HL-60 (cell line): ENCODE data around the gene INA.

ENCODE experiments used
- DNase-seq, 2 experiments: peaks; one replicate each; pipeline ENCODE4 v3.0.0-alpha.2; 2010 to 2020; ENCODE audit warnings: low read depth in 1 of 2, low spot score in 1 of 2
- H3K27ac ChIP-seq: fragments of 250-450 bp; sonication (Bioruptor Pico); replicated peaks from 2 replicates; pipeline ENCODE4 v1.5.1; 2020; ENCODE audit warnings: mild to moderate bottlenecking, moderate library complexity
- H3K27me3 ChIP-seq: fragments of 250-450 bp; sonication (Bioruptor Pico); 2 replicates; pipeline ENCODE4 v1.5.1; 2021; ENCODE audit warnings: mild to moderate bottlenecking, moderate library complexity; ENCODE audit not compliant: insufficient read depth, poor library complexity, severe bottlenecking
- H3K4me3 ChIP-seq: replicated peaks from 2 replicates; pipeline ENCODE4 v1.5.1; 2011; ENCODE audit warnings: mild to moderate bottlenecking, control low read depth, low read length; ENCODE audit not compliant: insufficient read depth
- CTCF ChIP-seq: IDR thresholded peaks from one replicate; pipeline ENCODE4 v1.5.1; 2011; ENCODE audit warnings: low read length, control low read depth, inconsistent platforms; ENCODE audit not compliant: insufficient read depth
- GABPA ChIP-seq: IDR thresholded peaks from 2 replicates; pipeline ENCODE4 v1.6.1; 2012; ENCODE audit warnings: low read depth
- POLR2AphosphoS5 ChIP-seq: IDR thresholded peaks from 2 replicates; pipeline ENCODE4 v1.6.1; 2012; ENCODE audit warnings: low read depth
- REST ChIP-seq: IDR thresholded peaks from 2 replicates; pipeline ENCODE4 v1.6.1; 2012; ENCODE audit warnings: low read depth; ENCODE audit not compliant: insufficient replicate concordance
- SPI1 ChIP-seq: IDR thresholded peaks from 2 replicates; pipeline ENCODE4 v1.6.1; 2012; ENCODE audit warnings: low read depth, mild to moderate bottlenecking, borderline replicate concordance

INA gene

GRCh38 chr10:103246324-103246723 is 30.6 kb upstream of the INA start:
- Histone ChIP-seq H3K27ac (no peak overlapping the region), H3K4me3 (no peak overlapping the region), H3K27me3 (no peaks in the 10 kb centered on the region)
- DNase-seq = no peak
- TF ChIP-seq REST = no peak
- TF ChIP-seq CTCF = no peak
- TF ChIP-seq POLR2AphosphoS5 = no peak
- no peak for TF ChIP-seq SPI1
- no peak for TF ChIP-seq GABPA

- TF ChIP-seq CTCF (no peak), REST (no peak), GABPA (no peak), SPI1 (no peak)
- Histone ChIP-seq H3K27ac (no peak overlapping the region), H3K27me3 (no peaks in the 10 kb centered on the region), H3K4me3 (no peak overlapping the region)
- no peak for DNase-seq
Measured at GRCh38 chr10:103254113-103254512, 22.8 kb upstream of the INA start.

GRCh38 chr10:103254538-103255325 is 22.2 kb upstream of the INA start:
- Histone ChIP-seq H3K27me3 (no peaks in the 10 kb centered on the region), H3K4me3 (no peak overlapping the region), H3K27ac (no peak overlapping the region)
- no peak for DNase-seq
- TF ChIP-seq CTCF = no peak
- TF ChIP-seq POLR2AphosphoS5 = no peak
- TF ChIP-seq SPI1 = no peak
- TF ChIP-seq GABPA = no peak
- TF ChIP-seq REST = no peak
